Stimulated activated CD8-positive, alpha-beta memory T cell treated with anti-CD3 and anti-CD28 coated beads, Interleukin-12 subunit alpha, Interleukin-12 subunit beta, amount 100 ng/mL, for 4 hours (primary cell): ENCODE data around the gene BDKRB1.

Experiments used
- DNase-seq: peaks from one replicate; pipeline ENCODE4 v3.0.0-alpha.2; 2020; ENCODE audit warnings: low read depth

Gene BDKRB1

DNA sequence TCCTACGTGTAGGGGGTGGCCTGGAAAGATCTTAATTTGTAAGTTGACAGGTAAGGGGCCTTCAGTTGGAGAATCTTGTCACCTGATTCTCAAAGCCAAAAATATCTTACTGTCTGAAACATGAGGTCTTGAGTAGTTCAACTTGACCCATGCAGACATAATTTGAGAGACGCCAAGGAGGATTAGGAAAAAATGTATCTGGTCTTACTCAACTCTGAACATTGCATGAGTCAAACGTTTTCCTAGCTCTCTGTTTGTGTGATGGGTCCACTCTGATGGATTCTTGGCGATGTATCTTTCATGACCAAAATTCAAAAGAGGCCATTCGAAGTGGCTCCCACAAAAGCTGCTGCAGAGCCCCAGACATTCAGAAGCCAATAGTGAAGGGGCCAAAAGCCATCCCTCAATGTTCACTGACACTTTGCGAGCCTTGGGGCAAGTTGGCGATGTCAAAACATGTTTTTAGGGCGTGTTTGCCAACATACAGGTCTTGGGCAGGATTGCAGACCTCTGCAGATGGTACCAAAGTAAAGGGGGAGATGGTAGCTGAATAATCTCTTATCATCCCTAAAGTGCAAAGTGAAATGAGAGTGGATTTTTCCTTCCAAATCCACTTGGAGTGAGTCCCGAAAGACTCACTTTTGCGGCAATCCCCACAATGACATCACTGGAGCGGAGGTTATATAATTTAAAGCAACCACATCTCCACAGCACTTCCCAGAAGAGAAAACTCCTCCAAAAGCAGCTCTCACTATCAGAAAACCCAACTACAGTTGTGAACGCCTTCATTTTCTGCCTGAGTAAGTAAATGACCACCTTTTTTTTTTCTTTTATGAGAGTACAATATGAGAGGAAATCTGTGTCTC, at the start of gene BDKRB1:
BDKRB1 (plus strand) TSS at position 710 of the 866 bp plus-strand sequence. CDS start 7,473 bp downstream, outside the sequence.
- DNase-seq, result no peak

DNA sequence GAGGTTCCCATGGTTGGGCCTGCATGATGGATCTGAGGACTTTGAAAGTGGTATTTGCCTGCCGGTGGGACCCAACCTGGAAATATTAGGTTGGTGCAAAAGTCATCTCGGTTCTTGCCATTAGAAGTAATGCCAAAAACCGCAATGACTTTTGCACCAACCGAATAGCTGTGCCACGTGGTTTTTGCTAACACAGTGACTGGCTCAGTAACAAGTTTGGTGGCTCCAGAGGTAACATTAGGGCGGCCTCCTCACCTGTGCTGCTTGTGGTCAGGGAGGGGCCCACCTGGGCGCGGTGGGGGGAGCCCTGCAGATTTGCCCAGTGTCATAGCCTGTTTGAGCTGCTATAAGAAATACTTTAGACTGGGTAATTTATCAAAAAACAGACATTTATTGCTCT, 49.5 kb upstream of the BDKRB1 start:
- no peak for DNase-seq

DNA sequence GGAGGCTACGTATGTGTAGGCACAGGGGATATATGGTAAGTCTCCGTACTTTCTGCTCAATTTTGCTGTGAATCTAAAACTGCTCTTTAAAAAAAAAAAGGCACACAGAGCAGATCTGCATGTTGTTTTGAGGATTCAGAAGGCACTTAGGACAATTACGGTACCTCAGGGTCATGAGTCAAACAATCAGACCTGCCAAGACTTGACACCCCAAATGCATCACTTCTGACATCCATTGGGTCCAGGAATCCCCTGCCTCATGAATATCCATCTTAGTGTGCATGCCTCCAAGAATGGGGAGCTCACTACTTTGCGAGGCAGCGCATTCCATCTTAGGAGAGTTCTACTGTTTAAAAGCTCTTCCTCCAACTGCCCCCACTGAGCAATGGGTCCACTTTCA, 48.3 kb upstream of the BDKRB1 start:
- no peak for DNase-seq

DNA sequence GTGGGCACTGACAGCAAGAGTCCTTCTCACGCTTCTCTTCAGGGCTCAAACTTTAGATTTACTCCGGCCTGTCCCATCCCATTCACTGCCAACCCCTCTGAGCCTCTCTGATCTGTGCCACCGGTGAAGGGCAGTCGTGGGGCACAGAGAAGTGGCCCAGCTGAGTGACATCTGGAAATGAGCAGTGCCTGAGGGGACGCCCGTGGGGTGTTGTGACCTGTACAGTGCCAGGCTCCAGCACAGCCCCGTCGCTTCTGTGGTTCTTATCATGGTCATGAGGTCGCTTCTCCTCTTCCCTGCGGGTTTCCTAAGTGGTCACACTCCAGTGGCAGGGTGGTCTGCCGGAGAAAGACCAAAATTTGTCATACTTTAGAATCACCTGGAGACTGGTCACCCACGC, 47.3 kb upstream of the BDKRB1 start:
- DNase-seq, result no peak

DNA sequence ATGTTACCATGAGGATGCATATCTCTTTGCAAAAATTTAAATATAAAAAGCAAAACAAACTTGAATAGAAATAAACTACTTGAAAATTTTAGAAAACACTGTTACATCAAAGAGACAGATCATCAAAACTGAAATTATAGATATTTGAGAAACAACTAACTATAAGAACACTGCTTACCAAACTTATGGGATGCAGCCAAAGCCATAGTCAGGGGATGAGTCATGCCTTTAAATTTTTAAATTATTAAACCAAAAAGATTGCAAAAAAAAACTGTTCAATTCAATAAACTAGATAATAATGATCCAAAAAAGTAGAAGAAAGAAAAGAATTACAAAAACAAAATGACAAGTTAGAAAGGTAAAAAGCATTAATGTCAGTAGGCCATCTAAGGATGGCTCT, 43.9 kb upstream of the BDKRB1 start:
- no peak for DNase-seq

DNA sequence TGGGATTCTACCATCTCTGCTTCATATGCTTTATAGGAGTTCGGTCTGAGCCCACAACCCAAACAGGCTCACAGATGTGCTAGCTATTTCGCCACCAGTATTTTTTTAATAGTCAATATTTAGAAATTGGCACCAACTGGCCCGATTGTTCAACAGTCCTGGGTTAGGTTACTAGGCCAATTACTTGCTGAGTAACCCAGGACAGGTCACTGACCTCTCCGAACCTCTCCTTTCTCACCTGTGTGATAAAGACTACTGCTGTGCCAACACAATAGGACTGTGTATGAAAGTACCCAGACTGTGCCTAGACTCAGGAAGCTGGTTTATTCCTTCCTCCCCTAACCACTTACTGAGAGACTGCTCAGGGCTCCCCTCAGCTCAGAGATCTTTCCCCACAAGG, 43.1 kb upstream of the BDKRB1 start:
- DNase-seq, result no peak

DNA sequence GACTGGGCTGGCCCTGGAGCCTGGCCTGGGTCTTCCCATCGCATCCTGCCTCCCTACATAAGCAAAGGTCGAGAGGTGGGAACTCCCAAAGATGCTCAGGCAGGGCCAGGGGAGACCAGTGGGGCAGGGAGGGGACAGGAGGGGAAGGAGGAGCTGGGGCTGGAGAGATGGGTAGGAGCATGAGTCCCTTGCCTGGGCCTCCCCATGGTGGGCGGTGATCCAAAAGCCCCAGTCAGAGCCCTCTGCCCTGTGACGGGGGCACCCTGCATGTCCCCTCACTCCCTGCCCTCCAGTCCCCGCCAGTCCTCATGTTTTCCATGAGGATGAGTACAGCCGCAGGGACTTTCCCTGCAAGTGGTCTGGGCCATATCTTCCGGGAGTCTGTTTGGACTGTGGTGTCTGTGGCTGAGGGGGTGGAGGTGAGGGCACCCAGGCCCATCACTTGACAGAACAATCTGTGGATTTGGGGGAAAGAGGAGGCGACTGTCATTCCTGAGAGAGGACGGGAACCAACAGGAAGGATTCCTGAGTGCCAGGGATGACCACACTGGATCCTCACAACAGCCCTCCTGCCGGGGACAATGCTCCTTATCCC, 42.0 kb upstream of the BDKRB1 start:
- DNase-seq, result no peak

DNA sequence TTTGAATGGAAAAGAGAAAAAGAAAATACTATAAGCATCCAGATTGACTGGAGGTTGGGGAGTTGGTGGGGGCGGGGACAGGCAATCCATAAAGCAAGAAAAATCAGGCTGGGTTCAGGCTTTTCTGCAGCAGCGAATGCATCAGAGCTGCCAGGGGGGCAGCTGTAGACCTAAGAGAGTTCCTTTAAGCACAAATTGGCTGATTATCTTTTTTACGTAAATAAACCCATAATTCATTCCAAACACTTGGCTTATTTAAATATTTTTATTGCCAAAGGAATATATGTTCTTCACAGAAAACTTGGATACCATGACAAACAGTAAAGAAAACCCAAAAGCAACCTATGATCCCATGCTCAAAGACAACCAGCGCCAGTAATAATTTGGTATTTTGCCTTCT, 41.2 kb upstream of the BDKRB1 start:
- no peak for DNase-seq

DNA sequence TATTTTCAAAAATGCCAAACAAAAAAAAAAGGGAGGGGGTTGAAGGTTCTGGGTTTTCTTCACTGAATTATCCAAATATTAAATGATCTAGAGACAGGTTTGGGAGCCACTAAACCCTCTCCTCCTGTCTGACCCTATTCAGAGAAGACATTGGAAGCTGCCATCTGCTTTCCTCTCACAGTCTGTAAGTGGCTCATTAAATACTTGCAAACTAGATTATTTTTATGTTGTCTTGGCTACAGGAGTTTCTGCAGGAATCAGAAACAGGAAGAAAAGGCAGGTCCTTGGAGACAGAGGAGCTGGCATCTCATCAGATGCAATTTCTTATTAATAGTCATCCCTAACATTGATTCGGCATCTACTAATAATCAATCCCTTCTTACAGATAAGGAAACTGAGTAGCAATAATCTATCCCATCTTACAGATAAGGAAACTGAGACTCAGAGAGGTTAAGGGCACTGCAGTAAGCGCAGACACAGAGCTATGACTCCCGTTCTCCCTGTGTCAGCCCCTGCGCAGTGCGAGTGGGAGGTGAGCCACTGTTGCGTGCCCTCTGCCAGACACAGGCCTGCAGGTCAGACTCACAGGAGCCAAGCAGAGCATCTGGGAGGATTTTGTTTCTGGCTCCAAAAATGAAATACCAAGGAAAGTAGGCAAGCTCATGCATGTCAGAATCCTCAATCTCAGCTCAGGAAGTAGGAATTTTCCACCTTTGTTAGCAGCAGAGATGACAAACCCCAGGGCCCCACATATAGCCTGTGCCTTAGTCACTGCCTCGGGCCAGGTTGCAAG, 40.4 kb upstream of the BDKRB1 start:
- DNase-seq, result no peak

DNA sequence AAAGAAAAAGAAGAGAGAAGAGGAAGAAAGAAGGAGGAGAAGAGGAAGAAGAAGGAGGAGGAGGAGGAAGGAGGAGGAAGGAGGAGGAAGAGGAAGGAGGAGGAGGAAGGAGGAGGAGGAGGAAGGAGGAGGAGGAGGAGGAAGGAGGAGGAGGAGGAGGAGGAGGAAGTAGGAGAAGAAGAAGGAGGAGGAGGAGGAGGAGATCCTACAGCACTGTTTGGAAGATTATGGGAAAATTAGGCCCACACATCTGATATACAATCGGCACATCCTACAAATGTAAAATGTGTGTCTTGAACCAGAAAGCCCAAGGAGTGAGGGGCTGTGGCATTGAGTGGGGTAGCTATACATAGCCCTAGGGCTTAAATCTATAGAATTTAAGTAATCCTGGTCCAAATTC, 39.4 kb upstream of the BDKRB1 start:
- no peak for DNase-seq

DNA sequence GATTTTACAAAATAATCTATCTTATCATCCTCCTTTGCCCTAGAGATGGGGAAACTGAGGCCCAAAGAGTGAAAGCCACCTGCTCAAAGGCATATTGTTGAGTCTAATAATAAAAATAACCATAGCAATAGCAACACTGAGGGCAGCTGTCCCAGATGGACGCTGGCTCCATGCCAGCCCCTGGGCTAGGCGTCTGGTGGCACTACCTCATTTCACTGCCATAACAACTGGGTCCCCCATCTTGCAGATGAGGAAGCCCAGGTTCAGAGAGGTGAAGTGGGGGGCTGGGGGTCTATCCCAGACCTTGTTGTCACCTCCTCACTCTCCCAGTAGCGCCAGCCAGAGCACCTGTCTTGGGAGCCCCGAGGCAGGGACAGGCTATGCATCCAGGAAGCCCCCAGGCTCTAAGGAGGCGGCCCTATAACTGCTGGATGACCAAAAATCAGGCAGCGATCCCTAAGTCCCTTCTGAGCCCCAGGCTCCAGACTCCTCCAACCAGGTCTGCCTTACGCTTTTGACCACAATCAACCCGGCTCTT, 38.6 kb upstream of the BDKRB1 start:
- DNase-seq, result no peak

DNA sequence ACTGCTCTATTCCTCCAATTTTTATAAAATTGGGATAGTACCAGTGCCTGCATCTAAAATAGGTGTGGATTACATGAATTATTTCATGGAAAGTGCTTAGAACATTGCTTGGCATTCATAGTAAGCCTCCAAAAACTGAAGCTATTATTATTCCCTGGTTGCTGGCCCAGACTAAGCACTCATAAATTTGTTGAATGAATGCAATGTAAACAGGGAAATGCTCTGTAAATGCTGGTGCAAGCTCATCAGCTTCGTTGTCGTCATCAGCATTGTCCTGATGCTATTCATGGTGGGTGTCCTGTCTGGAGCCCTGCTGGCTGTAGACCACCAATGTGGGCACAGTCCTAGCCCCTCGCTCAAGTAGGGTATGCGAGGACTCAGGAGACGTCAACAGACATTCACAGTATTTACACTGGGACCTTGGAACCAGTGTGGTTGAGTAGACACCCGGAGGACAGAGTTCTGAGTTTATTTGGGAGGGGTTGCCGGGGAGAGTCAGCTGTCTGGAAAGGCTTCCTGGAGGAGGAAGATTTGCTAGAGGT, 34.8 kb upstream of the BDKRB1 start:
- DNase-seq, result no peak

DNA sequence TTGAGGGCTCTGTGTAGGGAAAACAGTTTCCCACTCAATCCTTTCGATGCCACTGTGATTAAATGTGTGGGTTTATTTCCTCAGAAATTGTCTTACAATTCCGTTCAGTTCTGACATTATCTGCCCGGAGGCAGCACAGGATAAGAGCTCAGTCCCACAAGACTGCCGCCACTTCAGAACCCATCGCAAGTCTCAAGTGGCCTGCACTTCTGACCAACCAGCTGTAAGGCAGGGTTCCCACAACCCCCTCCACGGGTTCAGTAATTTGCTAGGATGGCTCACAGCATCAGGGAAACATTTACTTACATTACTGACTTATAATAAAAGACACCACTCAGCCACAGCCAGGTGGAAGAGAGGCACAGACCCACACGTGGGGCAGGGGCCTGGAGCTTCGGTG, 34.2 kb upstream of the BDKRB1 start:
- no peak for DNase-seq

DNA sequence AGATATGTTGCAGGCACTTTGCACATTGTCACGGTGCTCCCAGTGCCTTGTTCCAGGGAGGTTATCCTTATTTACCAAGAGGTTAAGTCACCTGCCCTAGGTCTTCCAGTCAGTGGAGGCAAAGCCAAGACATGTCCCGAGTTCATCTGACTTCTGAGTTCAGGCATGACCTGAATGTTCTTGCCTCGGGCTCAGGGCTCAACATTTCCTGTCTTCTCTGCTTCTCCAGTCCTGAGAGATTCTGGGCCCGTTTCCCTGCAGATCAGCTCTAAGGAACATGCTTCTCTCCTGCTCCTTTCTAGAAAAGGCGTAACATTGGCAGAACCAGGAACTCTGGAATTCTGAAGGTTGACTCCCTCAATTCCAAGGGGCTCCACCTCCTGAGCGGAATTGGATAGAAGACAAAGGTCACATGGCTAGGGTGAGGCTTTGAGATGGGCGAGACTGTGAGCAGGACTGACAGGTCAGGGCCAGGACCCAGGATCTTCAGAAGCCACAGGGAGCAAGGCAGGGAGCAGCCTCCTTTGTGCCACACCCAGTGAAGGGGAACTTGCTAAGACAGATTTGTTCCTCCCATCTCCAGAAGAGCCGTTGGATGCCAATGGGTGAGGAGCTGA, 31.4 kb upstream of the BDKRB1 start:
- DNase-seq, result no peak

DNA sequence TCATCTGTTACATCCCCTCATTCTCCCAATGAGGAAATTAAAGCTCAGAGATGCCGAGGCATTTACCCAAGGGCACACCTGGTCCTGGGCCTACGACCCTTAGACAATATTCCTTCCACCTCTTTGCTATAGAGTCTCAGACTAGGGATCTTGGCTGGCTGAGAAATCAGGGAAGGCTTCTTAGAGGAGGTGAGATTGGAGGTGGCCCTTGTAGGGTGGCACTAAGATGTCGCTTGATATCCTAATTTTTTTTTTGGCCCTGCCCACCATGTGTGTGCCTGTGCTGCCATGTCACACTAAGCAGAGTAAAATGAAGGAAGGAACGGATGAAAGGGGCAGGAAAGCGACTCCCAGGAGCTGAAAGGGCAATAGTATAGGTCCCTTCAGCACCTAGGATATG, 30.8 kb upstream of the BDKRB1 start:
- DNase-seq, result no peak

DNA sequence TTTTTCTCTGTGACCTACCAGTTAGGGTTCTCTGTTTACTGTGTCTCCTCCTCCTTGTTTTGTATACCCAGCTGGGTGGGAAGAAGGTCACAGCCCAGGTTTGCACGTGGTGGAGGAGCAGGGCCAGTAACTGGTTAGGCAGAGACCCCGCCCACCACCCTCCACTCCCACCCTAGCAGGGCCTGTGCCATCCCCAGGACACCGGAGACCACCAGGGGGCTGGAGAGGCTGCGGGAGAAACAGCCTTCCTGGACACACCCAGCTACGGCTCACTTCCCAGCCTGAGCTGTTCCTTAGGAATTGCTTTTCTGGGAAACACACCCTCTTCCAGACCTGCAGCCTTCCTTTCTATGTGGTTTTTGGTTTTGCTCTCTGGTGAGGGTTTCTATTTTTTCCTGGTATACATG, 30.3 kb upstream of the BDKRB1 start:
- no peak for DNase-seq

DNA sequence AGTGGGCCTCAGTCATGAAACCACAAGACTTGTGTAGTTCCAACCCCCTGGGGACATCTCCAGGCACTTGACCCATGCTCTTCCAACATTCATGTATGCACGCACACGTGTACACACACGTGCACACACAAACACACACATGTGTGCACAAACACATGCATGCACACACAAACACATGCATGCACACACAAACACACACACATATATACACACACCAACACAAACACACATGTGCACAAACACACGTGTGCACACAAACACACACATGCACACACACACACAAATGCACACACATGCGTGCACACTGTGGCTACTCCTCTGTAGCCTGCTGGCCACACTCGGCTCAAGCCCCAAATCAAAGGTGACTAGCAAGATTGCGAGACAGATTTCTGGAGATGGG, 28.6 kb upstream of the BDKRB1 start:
- DNase-seq, result no peak

DNA sequence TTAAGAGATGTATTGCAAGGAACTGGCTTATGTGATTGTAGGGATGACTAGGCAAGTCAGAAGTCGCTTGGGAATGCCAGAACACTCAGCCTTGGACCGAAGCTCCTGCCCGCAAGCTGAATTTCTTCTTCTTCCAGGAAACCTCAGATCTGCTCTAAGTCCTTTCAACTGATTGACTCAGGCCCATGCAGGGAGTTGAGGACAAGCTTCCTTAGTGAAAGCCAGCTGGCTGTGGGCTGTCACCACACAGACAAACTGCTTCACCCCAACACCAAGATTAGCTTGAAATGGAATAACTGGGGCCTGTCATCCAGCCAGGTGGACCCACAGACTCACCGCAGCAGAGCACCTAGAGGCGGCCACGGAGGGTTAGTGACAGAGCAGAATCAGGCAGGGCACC, 26.7 kb upstream of the BDKRB1 start:
- DNase-seq, result no peak

DNA sequence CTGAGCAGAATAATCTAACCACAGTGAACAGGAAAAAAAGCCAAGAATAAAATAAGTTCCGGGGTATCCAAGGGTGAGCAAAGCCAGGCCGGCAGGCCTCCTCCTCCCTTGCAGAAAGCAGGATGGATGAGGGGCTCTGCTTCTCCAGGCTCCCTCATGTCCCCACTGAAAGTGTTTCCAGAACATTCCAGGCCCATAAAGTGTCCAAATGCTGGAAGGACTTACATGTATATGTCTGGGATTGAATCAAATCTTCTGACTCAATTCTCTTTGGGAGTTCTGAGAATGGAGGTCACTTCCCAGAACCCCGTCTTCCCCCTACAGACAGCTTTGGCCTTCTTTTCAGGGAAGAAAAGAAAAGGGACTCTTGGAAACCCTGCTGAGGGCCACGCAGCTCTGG, 25.0 kb upstream of the BDKRB1 start:
- no peak for DNase-seq

DNA sequence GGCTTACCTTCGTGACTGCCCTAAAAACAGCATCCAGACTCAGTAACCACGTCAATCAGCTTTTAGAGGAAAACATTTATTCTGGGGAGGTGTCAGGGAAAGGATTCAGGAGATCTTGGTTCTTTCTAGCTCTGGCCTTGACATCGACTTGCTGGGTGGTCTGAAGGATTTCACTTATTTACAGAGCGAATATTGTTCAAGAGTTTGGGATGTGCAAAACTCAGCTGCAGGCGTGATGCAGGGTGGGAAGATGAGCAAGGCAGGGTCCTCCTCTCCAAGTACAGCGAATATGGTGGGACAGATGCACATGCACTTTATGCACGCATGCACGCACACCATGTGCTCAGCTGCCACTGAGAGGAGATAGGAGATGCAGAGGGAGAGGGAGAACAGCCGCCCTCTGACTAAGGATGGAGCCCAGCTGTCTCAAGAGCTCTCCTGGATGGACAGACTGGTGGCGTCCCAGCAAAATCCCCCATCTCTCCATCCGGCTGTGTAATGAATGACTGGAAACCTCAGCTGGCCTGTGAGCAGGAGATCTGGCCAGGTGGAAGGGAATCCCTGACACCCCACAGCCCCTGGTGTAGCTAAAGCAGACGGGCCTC, 24.4 kb upstream of the BDKRB1 start:
- no peak for DNase-seq

DNA sequence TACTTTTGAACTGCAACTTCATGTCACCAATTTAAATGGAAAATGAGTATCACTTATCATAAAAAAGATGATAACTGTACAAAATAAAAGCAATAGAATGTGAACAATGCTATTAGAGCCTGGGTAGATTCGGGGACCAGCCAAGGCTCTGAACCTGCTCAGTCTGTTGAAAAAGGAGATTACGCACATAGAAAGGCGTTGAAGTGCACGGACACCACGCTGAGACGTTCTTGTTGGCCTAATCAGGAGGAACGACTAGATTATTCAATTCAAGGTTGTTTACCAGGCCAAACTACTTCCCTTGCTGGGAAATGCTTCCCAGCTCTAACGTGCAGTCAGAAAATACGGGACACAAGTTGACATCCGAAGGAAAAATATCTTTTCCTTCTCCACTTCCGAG, 23.5 kb upstream of the BDKRB1 start:
- no peak for DNase-seq

DNA sequence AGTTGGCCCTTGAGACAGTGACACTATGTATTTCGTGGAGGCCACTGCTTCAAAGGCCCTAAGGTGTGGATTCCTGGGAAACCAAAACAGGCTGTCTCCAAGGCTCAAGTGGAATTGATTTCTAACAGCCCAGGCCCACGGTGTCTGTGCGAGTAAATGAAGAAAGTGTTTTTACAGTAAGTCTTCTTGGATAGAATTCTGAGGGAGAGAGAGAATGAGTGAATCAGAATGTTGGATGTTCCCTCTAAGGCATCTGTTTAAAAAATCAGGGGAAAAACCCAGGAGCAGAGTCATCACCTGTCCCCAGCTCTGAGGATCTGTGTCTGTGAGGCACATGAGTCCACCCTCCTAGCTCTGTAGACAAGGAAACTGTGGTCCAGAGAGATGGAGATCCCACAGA, 22.3 kb upstream of the BDKRB1 start:
- DNase-seq, result no peak
